HEK293 (cell line): ENCODE data around the gene MXRA5.

Experiments used
- CTCF ChIA-PET: fragments of 350-600 bp; formaldehyde crosslinking; extraction: SDS; loops from one replicate; lab custom pipeline; 2021; ENCODE audit warnings: antibody characterized with exemption; lab: Yijun Ruan, JAX
- POLR2A ChIA-PET: fragments of 300-600 bp; formaldehyde crosslinking; extraction: SDS; loops from one replicate; lab custom pipeline; 2020; ENCODE audit warnings: antibody characterized with exemption, inconsistent platforms; lab: Yijun Ruan, JAX
- H3K27ac ChIP-seq: fragments of 200-500 bp; sonication (Bioruptor generic); 2 replicates; pipeline ENCODE4 v1.5.1; 2014; ENCODE audit warnings: low read depth, low read length, control low read depth, inconsistent platforms; ENCODE audit errors: extremely low read depth
- H3K36me3 ChIP-seq, 2 experiments: fragments of 200-500 bp in 1 of 2; sonication (Bioruptor generic) in 1 of 2; 1 replicate in 1 of 2; 2 replicates in 1 of 2; pipeline ENCODE4 v1.5.1; 2014 to 2017; ENCODE audit warnings: inconsistent platforms in 2 of 2, low read length in 2 of 2; ENCODE audit not compliant: control insufficient read depth in 2 of 2, insufficient read depth in 1 of 2
- H3K4me1 ChIP-seq: fragments of 200-500 bp; sonication (Bioruptor generic); 2 replicates; pipeline ENCODE4 v1.5.1; 2014; ENCODE audit warnings: mild to moderate bottlenecking, low read length, inconsistent platforms; ENCODE audit not compliant: control insufficient read depth, insufficient read depth
- H3K4me3 ChIP-seq: 2 replicates; pipeline ENCODE4 v1.5.1; 2011; ENCODE audit warnings: low read depth, mild to moderate bottlenecking, control low read depth, low read length, moderate library complexity
- H3K9me3 ChIP-seq: fragments of 200-500 bp; sonication (Bioruptor generic); 2 replicates; pipeline ENCODE4 v1.5.1; 2014; ENCODE audit warnings: low read depth, low read length, inconsistent platforms; ENCODE audit not compliant: control insufficient read depth, insufficient read depth
- REST ChIP-seq: fragments of 450-650 bp; formaldehyde crosslinking; IDR thresholded peaks from 2 replicates; pipeline ENCODE4 v1.5.1; 2016; ENCODE audit warnings: missing biosample characterization, missing genetic modification characterization
- ZBTB11 ChIP-seq: fragments of 450-650 bp; formaldehyde crosslinking; conservative IDR thresholded peaks from 2 replicates; pipeline ENCODE4 v1.5.1; 2016; ENCODE audit warnings: low read depth, missing biosample characterization, missing genetic modification characterization
- ZBTB26 ChIP-seq: fragments of 450-650 bp; formaldehyde crosslinking; optimal IDR thresholded peaks from 2 replicates; pipeline ENCODE3; 2016; ENCODE audit warnings: missing biosample characterization, mild to moderate bottlenecking, missing genetic modification characterization
- ZBTB44 ChIP-seq: fragments of 450-650 bp; IDR thresholded peaks from 2 replicates; pipeline ENCODE4 v1.5.1; 2018; ENCODE audit warnings: missing biosample characterization, mild to moderate bottlenecking, missing genetic modification characterization
- ZNF211 ChIP-seq: fragments of 450-650 bp; formaldehyde crosslinking; IDR thresholded peaks from 2 replicates; pipeline ENCODE4 v1.5.1; 2016; ENCODE audit warnings: low read depth, missing biosample characterization, missing genetic modification characterization
- ZNF280C ChIP-seq: fragments of 450-650 bp; formaldehyde crosslinking; IDR thresholded peaks from 2 replicates; pipeline ENCODE4 v1.5.1; 2016; ENCODE audit warnings: missing biosample characterization, missing genetic modification characterization
- ZNF449 ChIP-seq: fragments of 450-650 bp; formaldehyde crosslinking; IDR thresholded peaks from 2 replicates; pipeline ENCODE4 v1.5.1; 2017; ENCODE audit warnings: missing biosample characterization, mild to moderate bottlenecking, missing genetic modification characterization, moderate library complexity
- ZNF610 ChIP-seq: fragments of 450-650 bp; formaldehyde crosslinking; IDR thresholded peaks from 2 replicates; pipeline ENCODE4 v1.5.1; 2016; ENCODE audit warnings: missing biosample characterization, missing genetic modification characterization, borderline replicate concordance
- ZNF658 ChIP-seq: fragments of 450-650 bp; formaldehyde crosslinking; IDR thresholded peaks from 2 replicates; pipeline ENCODE4; 2016; ENCODE audit warnings: missing biosample characterization, missing genetic modification characterization

The MXRA5 gene

GRCh38 chrX:3346501-3347259, at the start of gene MXRA5:
TSS of gene MXRA5 (minus strand) at chrX:3346652. CDS start at chrX:3343833, 2,819 bp downstream.
- Histone ChIP-seq H3K4me3 (peak within 1 kb of the TSS; percentile 35), H3K36me3 (no peaks in the 10 kb centered on the region), H3K27ac (no peak within 1 kb of the TSS), H3K9me3 (no peaks in the 10 kb centered on the region), H3K4me1 (no peaks in the 10 kb centered on the region)
- ChIA-PET CTCF (no interaction called here), POLR2A (interaction anchor here (0.7 kb wide), 1 partner anchor 343 kb away, joined by 4 read pairs; no protein-coding TSS in a partner anchor)
- TF ChIP-seq ZNF280C, result no peak
- TF ChIP-seq ZBTB26 (tag by site-specific recombination), result no peak
- no peak for TF ChIP-seq ZBTB11 (tag by site-specific recombination)
- TF ChIP-seq ZNF610 (tag by site-specific recombination), result no peak
- no peak for TF ChIP-seq ZNF211
- no peak for TF ChIP-seq REST
- no peak for TF ChIP-seq ZNF658 (tag by site-specific recombination)
- no peak for TF ChIP-seq ZNF449 (tag by site-specific recombination)
- no peak for TF ChIP-seq ZBTB44 (tag by site-specific recombination)
